HPDE6-E6E7 (cell line): Measurements from ENCODE around the gene SLC6A20.

Experiments used
- DNase-seq: peaks from one replicate; pipeline ENCODE4 v3.0.0; 2011; ENCODE audit warnings: missing footprints; ENCODE audit errors: extremely low spot score

The SLC6A20 gene

GRCh38 chr3:45795882-45796765, at the start of gene SLC6A20:
Gene SLC6A20, minus strand, starts transcription at chr3:45796536. Its CDS starts 117 bp downstream, at chr3:45796419.
- DNase-seq: no peak

- no peak for DNase-seq
Observed at GRCh38 chr3:45844616-45845015, 48.3 kb upstream of the SLC6A20 start.

GRCh38 chr3:45842851-45843625, 46.7 kb upstream of the SLC6A20 start:
- DNase-seq: no peak

GRCh38 chr3:45841757-45842491, 45.6 kb upstream of the SLC6A20 start, which contains the start of gene LZTFL1:
Gene LZTFL1, minus strand, starts transcription at chr3:45842119. Its CDS starts 128 bp downstream, at chr3:45841991.
- peak; percentile 56 for DNase-seq

GRCh38 chr3:45841420-45841756, 45.1 kb upstream of the SLC6A20 start:
- no peak for DNase-seq

- DNase-seq: no peak
Observed at GRCh38 chr3:45838466-45838865, 42.1 kb upstream of the SLC6A20 start.

GRCh38 chr3:45832699-45833098, 36.4 kb upstream of the SLC6A20 start:
- DNase-seq: peak; percentile 6

- no peak for DNase-seq
Observed at GRCh38 chr3:45830121-45830520, 33.8 kb upstream of the SLC6A20 start.

- DNase-seq: no peak
Observed at GRCh38 chr3:45826908-45827307, 30.6 kb upstream of the SLC6A20 start.

GRCh38 chr3:45826321-45826720, 30.0 kb upstream of the SLC6A20 start:
- DNase-seq: no peak

- DNase-seq: no peak
Observed at GRCh38 chr3:45821127-45821526, 24.8 kb upstream of the SLC6A20 start.

- no peak for DNase-seq
Observed at GRCh38 chr3:45819543-45819942, 23.2 kb upstream of the SLC6A20 start.

- peak; percentile 45 for DNase-seq
Observed at GRCh38 chr3:45817831-45818522, 21.6 kb upstream of the SLC6A20 start.

- DNase-seq: peak; percentile 8
Observed at GRCh38 chr3:45816544-45816943, 20.2 kb upstream of the SLC6A20 start.

GRCh38 chr3:45814322-45814721, 18.0 kb upstream of the SLC6A20 start:
- DNase-seq: no peak

GRCh38 chr3:45807681-45808540, 11.6 kb upstream of the SLC6A20 start:
- DNase-seq: no peak

- no peak for DNase-seq
Observed at GRCh38 chr3:45807133-45807532, 10.8 kb upstream of the SLC6A20 start.

GRCh38 chr3:45806072-45806471, 9.7 kb upstream of the SLC6A20 start:
- no peak for DNase-seq

GRCh38 chr3:45803252-45803935, 7.1 kb upstream of the SLC6A20 start:
- DNase-seq: no peak

GRCh38 chr3:45802146-45802545, 5.8 kb upstream of the SLC6A20 start:
- no peak for DNase-seq
